PC-9 (cell line): ENCODE results near the gene GUCY1A2.

Source experiments
- EZH2 ChIP-seq: fragments of 200-600 bp; sonication (generic); IDR thresholded peaks from 2 replicates; pipeline ENCODE4 v1.8.0; 2017; ENCODE audit warnings: antibody characterized with exemption, low read depth
- TF ChIP-seq, protein P1 (sequence below): fragments of 200-600 bp; sonication (generic); conservative IDR thresholded peaks from 2 replicates; pipeline ENCODE4 v1.6.1; 2017; ENCODE audit warnings: mixed run types, antibody characterized with exemption, mild to moderate bottlenecking, moderate library complexity

DNA sequence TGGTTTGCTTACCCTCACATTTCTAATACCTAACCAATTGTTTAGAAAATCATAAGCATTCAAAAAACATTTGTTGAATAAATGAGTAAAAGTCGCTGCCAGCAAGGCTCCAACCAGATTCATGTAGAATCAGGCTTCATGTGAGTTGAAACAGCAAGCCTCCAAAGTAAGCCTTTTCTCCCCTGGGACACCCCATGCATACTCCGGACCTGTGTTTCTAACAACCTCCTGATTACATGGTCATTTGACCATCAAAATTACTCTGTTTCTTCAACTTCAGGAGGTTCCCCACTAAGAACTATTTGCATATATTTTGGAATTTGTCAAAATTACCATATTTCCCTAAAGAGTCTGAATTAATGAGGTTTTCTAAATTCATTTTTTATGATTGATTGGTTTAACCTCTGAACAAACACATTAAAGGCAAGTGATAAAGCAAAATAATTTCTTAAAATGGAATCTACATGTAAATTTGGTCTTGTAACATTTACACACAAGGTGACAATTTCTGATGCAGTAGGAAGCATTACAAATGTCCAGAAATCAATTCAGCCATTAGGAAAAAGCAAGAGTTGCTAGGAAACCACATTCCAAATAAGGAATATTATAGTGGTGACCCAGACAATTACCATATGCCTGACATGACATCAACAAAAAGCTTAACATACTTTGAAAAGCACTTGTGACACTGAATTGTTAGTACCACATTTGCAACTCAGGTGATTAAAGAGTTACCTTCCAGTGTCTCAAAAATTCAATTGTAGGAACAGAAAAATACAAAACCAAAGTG lies 252.6 kb downstream of the GUCY1A2 start:
- TF ChIP-seq, protein P1, sequence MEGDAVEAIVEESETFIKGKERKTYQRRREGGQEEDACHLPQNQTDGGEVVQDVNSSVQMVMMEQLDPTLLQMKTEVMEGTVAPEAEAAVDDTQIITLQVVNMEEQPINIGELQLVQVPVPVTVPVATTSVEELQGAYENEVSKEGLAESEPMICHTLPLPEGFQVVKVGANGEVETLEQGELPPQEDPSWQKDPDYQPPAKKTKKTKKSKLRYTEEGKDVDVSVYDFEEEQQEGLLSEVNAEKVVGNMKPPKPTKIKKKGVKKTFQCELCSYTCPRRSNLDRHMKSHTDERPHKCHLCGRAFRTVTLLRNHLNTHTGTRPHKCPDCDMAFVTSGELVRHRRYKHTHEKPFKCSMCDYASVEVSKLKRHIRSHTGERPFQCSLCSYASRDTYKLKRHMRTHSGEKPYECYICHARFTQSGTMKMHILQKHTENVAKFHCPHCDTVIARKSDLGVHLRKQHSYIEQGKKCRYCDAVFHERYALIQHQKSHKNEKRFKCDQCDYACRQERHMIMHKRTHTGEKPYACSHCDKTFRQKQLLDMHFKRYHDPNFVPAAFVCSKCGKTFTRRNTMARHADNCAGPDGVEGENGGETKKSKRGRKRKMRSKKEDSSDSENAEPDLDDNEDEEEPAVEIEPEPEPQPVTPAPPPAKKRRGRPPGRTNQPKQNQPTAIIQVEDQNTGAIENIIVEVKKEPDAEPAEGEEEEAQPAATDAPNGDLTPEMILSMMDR: no peak
- no peak for TF ChIP-seq EZH2
